Posterior cingulate gyrus (tissue), 11 donors: Measurements from ENCODE around the gene INPP4B.

Experiments
- DNase-seq, 10 donors: peaks; one replicate each; pipeline versions ENCODE4 v3.0.0 to v3.0.0-alpha.2; 2020 to 2021; ENCODE audit warnings: mixed read lengths in 3 of 10
- intact Hi-C: fragments of 100-400 bp; cut with DNase I; formaldehyde crosslinking; loops from one replicate; pipeline ENCODE4 v1.15.1; 2023

The INPP4B gene

DNA sequence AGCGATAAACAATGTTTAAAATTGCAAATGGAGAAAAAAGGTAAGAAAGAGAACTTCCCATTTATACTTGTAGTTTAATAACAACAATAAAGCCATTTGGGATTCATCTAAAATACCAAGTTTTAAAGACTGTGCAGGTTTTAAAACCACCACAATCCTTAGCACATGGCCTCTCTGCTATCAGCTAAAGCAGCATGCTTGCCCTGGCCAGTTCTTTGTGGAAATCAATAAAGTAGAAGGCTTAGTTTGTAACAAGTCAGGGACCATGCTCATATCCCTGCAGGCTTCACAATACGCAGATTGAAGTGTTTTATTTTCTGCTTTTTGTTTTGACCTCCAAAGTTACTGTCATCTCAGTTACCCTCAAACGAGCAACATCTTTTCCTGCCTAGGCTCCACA, 249.5 kb downstream of the INPP4B start:
- no peak for DNase-seq
- intact Hi-C loops = no loop called here

DNA sequence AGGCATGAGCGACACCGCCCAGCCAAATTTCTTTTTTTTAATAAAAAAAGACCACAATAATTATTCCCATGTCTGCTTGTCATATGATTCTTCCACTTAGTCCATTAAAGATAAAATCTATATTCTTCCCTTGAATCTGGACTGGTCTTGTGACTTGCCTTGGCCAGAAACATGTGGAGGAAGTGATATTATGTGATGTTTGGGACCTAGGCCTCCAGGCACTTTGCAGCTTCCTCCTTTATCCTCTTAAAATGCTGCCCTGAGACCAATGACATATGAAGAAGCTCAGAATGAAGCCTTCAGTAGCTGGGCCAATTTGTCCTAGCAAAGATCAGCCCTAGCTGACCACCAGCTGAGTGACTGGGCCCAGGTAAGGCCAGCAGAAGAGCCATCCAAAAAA, 250.0 kb downstream of the INPP4B start:
- intact Hi-C loops = no loop called here
- DNase-seq = no peak

DNA sequence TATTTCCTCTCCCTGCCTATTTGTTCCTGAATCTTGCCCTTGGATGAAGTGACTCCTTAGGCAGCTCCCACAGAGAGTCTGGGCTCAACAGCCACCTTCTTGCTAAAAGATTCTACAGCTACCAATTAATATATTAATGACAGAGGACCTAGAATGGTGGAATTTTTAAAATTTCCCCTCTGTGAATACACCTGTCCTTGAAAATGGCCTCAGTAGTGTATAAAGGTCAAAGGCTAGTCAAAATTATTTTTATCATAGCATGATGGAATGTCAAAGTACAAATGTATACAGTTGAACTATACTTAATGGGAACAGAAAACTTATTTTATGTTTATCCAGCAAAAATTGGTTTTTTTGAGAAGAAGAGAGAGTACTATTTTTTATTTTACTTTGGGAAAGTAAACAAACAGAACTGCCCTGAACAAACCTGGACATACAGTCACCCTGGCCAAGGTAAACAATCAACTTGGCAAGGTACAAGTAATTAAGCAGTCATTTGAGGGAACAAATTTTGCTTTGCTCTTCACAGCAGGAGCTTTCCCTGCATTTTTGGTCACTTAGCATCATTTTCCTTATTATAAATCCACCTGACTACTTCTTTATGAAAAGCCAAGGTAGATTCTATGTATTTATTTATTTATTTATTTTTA, 250.8 kb downstream of the INPP4B start:
- intact Hi-C loops = no loop called here
- no peak for DNase-seq

DNA sequence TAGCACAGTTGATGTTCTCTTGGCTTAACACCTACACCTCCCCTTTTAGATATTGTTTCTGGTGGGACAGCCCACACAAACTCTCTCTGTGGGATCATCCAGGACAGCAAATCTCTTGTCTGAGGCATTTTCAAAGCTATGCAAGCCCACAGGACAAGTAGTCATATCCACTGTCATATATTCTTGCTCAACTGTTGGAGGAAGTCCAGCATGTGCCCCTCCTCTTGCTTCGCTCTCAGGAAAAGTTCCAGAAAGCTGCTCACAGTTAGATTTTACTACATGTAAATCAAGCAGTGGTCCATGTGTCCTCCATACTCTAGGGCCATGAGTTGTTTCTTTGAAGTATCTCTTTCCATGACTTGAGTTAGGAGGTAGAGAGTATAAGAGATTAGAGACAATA, 260.7 kb downstream of the INPP4B start:
- DNase-seq = no peak
- intact Hi-C loops = no loop called here

DNA sequence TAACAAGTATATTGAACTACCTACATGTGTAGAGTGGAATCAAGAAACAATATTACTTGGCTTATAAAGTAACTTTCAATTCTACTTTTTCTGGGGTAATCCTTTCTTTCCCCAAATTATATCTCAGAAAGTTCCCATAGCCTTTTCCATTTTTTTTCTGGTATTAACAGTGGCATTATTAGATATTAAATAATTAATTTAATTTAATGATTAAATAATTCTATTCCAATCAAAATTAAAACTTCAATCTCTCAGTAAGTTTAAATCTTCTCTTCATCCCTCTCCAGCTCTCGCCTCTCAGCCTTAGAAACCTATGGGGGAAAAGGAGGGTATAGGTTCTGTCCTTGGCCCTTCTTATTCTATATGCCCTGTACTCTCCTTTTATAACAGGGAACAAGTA, 262.4 kb downstream of the INPP4B start:
- intact Hi-C loops = no loop called here
- DNase-seq = no peak

DNA sequence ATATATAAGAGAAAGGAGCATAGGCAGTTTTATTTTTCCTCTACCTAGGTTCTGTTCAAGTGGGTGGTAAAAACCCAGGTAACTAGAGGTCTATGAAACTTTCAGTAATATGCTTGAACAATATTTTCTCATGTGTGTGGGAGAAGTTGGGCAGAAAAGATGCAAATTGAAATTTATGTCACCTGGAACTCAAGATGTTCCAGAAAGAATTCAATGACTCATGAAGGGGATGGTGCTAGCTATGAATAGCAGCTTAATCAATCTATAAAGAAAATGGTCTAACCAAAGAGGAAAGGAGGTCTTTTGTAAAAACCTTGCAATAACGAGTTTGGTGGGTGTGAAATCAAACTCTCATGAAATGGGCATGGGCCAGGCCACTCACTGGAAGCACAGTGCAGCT, 263.8 kb downstream of the INPP4B start:
- intact Hi-C loops = no loop called here
- DNase-seq = no peak

DNA sequence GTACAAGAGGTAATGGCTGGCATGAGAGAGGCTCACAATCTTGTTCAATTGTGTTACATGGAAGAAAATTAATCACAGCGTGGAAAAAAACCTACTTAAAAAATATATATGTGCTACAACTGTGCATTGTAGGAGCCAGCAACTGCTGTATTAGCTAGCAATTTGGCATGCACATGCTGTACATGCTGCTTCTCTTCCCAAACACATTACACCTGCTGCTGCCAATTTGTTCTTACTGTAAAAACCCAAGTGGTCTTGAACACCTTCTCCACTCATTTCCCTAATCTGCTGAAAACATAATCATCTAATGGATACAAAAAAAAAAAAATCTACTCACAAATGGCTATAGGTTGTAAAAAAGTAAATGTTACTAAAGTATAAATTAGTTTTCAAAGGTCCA, 264.2 kb downstream of the INPP4B start:
- intact Hi-C loops = no loop called here
- DNase-seq = no peak

DNA sequence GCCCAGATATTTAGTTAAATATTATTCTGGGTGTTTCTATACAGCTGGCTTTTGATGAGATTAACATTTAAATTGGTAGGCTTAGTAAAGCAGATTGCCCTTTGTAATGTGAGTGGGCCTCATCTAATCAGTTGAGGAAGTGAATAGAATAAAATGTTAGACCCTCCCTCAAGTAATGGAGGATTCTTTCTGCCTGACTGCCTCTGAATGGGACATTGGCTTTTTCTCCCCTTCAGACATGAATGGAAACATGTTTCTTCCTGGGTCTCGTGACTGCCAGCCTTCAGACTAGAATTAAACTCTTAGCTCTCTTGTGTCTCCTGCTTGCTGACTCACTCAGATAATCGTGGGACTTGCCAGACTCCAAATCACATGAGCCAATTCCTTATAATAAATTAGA, 266.7 kb downstream of the INPP4B start:
- DNase-seq = no peak
- intact Hi-C loops = no loop called here

DNA sequence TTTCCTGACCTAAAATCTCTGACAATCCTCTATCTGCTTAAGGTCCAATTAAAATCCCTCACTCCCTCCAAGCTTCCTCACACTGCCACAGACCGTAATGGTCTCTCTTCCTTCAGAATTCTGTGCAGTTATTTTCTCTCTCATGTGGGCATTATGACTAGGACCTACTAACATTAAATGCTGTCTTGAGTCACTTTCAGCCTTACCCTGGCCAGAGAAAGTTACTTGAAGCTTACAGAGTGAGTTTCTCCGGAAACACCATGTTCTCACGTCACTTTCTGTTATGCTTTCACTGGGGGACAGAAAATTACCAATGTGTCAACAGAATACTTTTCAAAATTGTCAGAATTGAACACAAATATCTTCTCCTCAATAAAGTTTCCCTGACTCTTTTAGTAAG, 271.8 kb downstream of the INPP4B start:
- intact Hi-C loops = no loop called here
- DNase-seq = no peak

DNA sequence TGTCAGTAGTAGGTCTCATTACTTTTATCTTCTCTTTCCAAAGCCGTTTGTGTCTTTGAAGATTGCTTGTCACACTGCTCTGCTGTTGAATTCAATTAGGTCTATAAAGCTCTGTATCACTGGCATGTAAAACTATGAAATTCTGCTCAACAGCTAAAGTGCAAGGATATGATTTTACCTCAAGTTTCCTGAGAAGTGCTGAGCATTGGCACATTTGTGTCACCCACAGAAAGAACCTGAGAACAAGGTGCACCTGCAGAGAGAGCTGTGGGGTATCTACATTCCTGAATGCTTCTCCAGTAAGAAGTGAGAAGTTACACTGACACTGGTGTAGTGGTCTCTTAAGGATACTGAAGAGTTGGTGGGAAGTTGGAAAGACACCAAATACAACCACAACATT, 274.0 kb downstream of the INPP4B start:
- DNase-seq = no peak
- intact Hi-C loops = no loop called here

DNA sequence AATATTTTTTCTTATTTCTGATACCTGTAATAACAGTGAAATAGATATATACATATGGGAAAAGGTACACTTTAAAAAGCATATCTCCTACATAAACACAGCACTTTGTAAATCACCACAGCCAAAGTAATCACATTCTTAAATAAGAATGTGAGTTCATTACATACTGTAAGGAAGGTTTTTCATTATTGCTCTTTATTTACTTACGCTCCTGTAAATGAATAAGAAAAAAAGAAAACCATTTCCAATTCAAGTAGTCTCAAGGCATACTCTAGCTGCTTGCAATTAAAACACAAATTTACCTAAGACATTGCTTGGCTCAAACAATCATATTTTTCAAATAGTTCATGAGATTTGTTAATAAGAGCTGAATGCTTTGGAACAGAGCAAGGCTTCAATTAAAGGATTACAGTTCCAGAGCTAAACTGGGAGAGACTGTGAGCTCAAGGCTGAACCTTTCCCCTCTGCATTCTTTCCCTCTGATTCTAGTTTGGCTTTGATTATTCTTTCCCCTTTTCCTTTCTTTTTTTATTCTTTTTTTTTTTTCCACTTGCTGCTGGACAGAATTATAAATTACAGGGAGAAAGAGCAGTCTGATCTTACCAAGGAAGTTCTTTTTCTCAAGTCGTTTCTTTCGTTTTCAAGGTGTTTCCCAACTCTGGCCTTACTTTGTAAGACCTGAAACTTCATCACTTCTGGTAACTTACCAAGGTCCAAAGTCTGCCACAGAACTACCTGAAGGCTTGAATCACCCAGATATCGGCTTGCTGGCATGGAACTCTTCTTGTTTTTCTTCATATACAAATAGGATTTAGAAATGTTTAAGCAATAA, 278.3 kb downstream of the INPP4B start:
- DNase-seq = no peak
- intact Hi-C loops = no loop called here

DNA sequence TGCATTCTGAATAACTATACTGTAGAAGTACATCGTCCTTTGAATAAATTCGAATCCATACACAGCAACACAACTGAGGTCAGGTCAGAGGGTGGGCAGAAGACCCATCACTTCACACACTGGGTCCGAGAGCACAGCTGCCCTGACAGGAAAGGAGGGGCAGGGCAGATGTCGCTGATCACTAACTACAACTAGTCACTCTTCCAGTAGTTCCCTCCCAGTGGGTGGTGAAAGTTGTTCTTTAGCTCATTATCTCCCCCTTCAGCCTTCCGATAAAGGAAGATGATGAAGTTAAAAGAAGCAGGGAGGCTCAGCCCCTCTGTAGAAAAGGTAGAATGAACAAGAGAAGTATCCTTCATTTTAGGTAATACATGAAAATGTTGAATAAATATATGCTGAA, 278.9 kb downstream of the INPP4B start:
- intact Hi-C loops = no loop called here
- no peak for DNase-seq

DNA sequence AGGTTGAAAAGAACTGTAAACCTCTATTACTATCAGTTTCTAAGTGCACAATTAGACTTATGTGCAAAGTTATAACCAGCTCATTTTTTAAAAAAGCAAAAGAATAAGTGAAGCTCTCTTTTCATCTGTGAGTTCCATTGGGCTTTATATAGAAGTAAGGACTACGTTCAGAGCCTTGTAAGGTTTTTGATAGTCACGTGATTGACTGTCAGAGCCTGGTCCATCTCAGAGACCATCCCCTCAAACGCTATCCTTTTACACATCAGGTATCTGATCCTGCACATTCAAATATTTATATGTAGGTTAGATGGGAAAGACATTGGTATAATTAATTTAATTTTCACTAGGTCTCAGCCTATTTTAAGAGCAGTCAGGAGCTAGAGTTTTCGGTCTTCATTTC, 279.3 kb downstream of the INPP4B start:
- DNase-seq = no peak
- intact Hi-C loops = no loop called here

DNA sequence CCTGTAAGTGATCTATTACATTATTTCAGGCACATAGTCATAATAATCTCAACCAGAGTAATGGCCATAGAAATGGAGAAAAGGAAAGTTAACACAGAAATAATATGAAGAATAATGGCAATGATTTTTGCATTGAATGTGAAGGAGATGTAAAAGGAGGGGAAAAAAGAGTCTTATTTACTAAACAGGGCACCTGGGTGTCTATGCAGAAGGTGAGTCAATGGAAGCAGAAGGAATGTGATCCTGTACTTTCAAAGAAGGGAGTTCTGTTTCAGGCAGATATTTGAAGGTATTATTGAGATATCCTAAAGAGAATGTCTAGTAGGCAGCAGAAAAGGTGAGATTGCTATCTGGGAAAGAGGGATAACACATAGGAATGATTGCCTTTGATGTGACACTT, 279.9 kb downstream of the INPP4B start:
- DNase-seq = no peak

DNA sequence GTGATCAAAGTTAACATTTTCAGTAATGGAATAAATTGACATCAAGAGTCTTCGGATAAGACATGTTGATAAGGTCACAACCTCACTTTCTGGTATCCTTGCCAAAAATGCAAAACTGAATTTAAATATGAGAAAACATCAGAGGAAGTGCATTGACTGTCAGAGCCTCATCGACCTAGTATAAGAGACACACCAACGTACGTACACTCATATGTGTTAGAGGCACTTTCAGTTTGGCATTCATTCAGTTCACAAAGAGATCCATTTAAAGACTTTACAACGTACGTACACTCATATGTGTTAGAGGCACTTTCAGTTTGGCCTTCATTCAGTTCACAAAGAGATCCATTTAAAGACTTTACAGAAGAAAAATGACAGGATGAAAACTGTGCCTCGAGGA, 280.3 kb downstream of the INPP4B start:
- no peak for DNase-seq
- intact Hi-C loops = no loop called here

More for the DNA sequence above, 279.9 kb downstream of the INPP4B start:
- intact Hi-C loops = no loop called here

DNA sequence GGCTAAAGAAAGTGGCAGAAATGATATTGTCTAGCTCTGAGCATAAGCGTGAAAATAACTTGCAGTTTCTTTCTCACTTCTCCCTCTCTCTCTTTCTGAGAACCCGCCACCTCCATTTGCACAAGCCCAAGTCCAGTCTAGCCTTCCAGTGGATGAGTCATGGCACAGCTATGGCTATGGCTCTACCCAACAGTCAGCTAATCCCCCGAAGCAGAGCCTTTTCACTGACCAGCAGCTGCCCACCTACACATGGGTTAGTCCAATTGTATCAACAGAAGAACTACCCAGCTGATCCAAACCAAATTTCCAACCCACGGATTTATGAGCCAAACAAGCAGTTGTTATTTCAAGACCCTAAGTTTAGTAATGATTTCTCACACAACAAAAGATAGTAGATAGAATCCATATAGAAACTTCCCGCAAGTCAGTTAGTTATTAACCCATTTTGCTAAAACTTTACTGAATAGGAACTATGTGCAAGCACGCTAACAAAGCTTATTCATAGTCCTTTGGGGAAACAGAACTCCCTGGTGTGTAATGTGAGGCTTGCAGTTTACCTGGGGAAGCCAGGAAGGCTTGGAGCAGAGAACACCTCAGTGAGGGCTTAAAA, 282.3 kb downstream of the INPP4B start:
- no peak for DNase-seq
- intact Hi-C loops = no loop called here

DNA sequence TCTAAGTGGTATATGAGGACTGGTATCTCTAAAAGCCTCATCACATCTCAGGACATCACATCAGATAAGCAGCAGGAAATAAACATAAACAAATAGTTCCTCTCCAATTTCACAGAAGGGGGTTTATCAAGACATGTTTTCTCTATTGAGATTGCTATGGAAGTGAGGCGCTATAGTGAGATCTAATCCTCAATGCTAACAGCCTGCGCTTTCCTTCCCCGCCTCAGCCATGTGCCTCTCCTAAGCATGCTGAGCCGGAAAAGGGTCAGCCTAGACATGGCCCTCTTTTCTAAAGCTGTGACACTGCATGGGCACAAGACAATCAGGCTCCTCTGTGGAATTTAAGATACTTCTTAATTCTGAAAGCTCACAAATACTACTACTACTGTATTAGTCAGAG, 286.1 kb downstream of the INPP4B start:
- DNase-seq = no peak
- intact Hi-C loops = no loop called here

DNA sequence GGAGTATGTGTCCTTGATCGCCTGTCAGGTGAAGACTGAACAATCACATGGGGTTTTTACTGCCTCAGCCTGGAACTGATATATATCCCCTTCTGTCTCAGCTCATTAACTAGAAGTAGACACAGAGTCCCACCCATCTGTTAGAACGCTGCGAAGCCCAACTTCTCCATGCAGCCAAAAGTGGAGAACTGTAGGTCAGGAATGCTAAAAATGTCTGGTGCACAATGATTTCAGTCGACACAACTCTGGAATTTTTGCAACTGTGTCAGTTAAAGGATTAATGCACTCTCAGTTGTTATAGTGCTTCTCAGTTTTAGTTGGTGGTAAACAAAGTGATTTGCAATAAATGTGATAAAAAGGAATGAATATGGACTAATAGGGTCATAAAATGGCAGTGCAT, 287.2 kb downstream of the INPP4B start:
- no peak for DNase-seq
- intact Hi-C loops = no loop called here

DNA sequence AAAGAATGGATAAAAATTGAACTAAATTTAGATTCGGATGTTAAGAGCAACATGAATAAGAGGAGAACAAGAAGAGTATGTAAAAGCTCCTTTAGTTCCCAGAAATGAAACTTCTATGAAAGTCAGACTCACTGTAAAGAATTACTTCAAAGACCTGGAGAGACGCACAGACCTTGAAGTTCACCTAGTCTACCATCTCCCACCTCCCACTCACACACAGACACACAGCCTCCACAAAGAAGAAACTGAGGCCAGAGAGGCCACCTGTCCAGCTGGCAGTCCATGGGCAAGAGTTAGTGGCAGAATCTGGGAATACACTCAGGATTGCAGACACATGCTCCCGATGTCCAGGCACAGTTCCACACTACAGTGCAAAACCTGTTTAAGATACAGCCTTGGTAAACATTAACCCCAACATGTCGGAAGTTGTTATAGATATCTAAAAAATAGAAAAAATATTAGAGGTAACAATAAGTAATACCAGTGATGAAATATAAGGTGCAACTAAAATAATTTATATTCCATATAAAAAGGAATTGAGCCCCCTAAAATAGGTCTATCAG, 288.8 kb downstream of the INPP4B start:
- intact Hi-C loops = no loop called here
- DNase-seq = no peak

DNA sequence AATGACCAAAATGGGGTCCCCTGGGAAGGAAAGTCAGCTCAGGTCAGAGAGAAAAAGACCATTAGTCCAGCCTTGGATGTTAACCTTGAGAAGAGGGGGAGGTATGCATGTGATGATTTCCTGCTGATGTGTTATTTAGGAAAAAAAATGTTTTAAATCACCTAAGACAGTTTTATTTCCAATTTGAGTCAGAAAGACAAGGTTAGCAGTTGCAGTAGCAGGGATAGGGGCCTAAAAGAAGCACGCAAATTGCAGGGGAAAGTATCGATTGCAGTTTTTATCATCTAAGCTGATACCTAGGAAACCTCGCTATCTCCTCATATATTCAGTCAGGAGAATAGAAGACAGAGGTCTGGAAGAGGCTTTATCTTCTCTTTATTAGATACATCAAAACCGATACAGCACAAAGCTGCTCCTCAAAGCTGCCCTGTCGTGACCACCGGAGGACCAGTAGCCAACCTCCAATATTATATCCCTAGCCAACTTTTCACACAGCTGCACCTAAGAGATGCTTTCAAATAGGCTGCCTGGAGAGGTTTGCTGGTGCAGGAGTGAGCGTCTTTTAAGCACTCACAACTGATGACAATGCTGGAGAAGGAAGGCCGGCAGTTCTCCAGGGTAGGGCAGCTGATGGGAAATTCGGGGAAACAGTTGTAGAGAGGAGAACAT, 289.4 kb downstream of the INPP4B start:
- intact Hi-C loops = no loop called here

DNA sequence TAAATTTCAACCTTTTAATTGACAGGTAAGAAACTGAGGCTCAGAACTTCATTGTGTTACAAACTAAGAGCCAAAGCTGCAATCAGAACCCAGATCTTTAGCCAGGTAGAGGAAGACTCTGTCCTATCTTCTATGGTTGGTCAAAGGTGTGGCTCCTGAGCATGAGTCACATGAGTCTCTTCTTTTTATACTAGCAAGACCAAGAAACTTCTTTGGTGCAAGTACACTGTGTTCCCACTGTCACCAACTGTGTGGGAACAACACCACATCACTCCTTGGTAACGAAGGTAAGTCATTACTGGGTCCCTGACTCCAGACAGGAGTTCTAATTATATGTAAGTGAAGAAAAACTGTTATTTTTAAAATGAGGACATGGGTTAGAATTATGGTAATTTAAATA, 290.1 kb downstream of the INPP4B start:
- no peak for DNase-seq
- intact Hi-C loops = no loop called here

More for the DNA sequence above, 289.4 kb downstream of the INPP4B start:
- DNase-seq = no peak
